GM19455 (cell line): ENCODE results near the gene S100PBP.
A peak's percentile ranks its signal among the peaks of the same experiment; 100 is the strongest.
"Not testable (repeated sequence)": the region's sequence is repeated elsewhere in the genome, so short reads cannot be mapped to it uniquely, and the experiment has no call there.

Experiments
- ATAC-seq: cut with Tn5 transposase; IDR thresholded peaks from one replicate; pipeline ENCODE4 v1.9.1; 2021; ENCODE audit not compliant: unreplicated experiment

The S100PBP gene

GRCh38 chr1:32784817-32785216, 32.6 kb upstream of the S100PBP start:
- no peak for ATAC-seq

- ATAC-seq, result no peak
Observed at GRCh38 chr1:32786856-32787255, 30.6 kb upstream of the S100PBP start.

- ATAC-seq, result not testable (repeated sequence)
Observed at GRCh38 chr1:32789356-32789755, 28.1 kb upstream of the S100PBP start.

GRCh38 chr1:32791881-32792280, 25.6 kb upstream of the S100PBP start:
- no peak for ATAC-seq

- ATAC-seq, result not testable (repeated sequence)
Observed at GRCh38 chr1:32795763-32796162, 21.7 kb upstream of the S100PBP start.

- no peak for ATAC-seq
Observed at GRCh38 chr1:32797456-32797855, 20.0 kb upstream of the S100PBP start.

- ATAC-seq, result no peak
Observed at GRCh38 chr1:32798191-32798590, 19.3 kb upstream of the S100PBP start.

GRCh38 chr1:32798679-32799416, 18.6 kb upstream of the S100PBP start:
- no peak for ATAC-seq

GRCh38 chr1:32801096-32801715, 16.2 kb upstream of the S100PBP start:
- ATAC-seq, result no peak

GRCh38 chr1:32804460-32804859, 13.0 kb upstream of the S100PBP start:
- ATAC-seq, result not testable (repeated sequence)

- no peak for ATAC-seq
Observed at GRCh38 chr1:32806290-32806689, 11.2 kb upstream of the S100PBP start.

GRCh38 chr1:32806910-32807523, 10.4 kb upstream of the S100PBP start:
- no peak for ATAC-seq

- ATAC-seq, result no peak
Observed at GRCh38 chr1:32808580-32808979, 8.9 kb upstream of the S100PBP start.

GRCh38 chr1:32810358-32810757, 7.1 kb upstream of the S100PBP start:
- no peak for ATAC-seq

- ATAC-seq, result no peak
Observed at GRCh38 chr1:32811265-32811664, 6.2 kb upstream of the S100PBP start.

- ATAC-seq, result no peak
Observed at GRCh38 chr1:32811917-32812316, 5.5 kb upstream of the S100PBP start.

GRCh38 chr1:32813941-32814739, 3.3 kb upstream of the S100PBP start:
- ATAC-seq, result no peak

- ATAC-seq, result peak; percentile 5
Observed at GRCh38 chr1:32816676-32817158, 736 bp upstream of the S100PBP start.

- peak; percentile 9 for ATAC-seq
Observed at GRCh38 chr1:32817815-32818786, 648 bp downstream of the S100PBP start.
